HUDEP-2 (cell line): Measurements from ENCODE around the gene TBL1Y.
"Not testable (repeated sequence)": the region's sequence is repeated elsewhere in the genome, so short reads cannot be mapped to it uniquely, and the experiment has no call there.

Experiments used
- DNase-seq, 76 experiments: peaks; one replicate each; lab custom pipeline; 2025; ENCODE audit not compliant: unreplicated experiment in 76 of 76; lab: John Stamatoyannopoulos, UW

The TBL1Y gene

GRCh38 chrY:6910372-6911252 is at the start of gene TBL1Y:
TBL1Y (plus strand) TSS chrY:6910697; CDS start chrY:7025085, 114,388 bp downstream.
- DNase-seq, result peak in 1 of 76 experiments; percentile 0

- no peak for DNase-seq
These were observed 16.0 kb upstream of the TBL1Y start for GRCh38 chrY:6894496-6894895.

GRCh38 chrY:6895236-6895635 is 15.3 kb upstream of the TBL1Y start:
- no peak for DNase-seq

- DNase-seq, result not testable (repeated sequence)
These were observed 8.4 kb upstream of the TBL1Y start for GRCh38 chrY:6902116-6902515.

- DNase-seq, result no peak
These were observed 2.9 kb upstream of the TBL1Y start for GRCh38 chrY:6907591-6907990.

- DNase-seq, result peak in 1 of 76 experiments; percentile 0
These were observed 2.5 kb upstream of the TBL1Y start for GRCh38 chrY:6908021-6908420.

- DNase-seq, result peak in 5 of 76 experiments; percentile 0 to 3 (median 0)
These were observed 1.4 kb upstream of the TBL1Y start for GRCh38 chrY:6909118-6909521.

GRCh38 chrY:6909856-6910255 is 641 bp upstream of the TBL1Y start:
- DNase-seq, result no peak

GRCh38 chrY:6911253-6911881 is 870 bp downstream of the TBL1Y start, which contains the start of gene AMELY:
AMELY (minus strand) TSS chrY:6911752; CDS start chrY:6872608, 39,144 bp downstream.
- peak in 1 of 76 experiments; percentile 0 for DNase-seq

- no peak for DNase-seq
These were observed 2.9 kb downstream of the TBL1Y start for GRCh38 chrY:6913362-6913761.

GRCh38 chrY:6921061-6921460 is 10.6 kb downstream of the TBL1Y start:
- no peak for DNase-seq

GRCh38 chrY:6928265-6928664 is 17.8 kb downstream of the TBL1Y start:
- DNase-seq, result no peak

GRCh38 chrY:6929237-6929636 is 18.7 kb downstream of the TBL1Y start:
- no peak for DNase-seq

GRCh38 chrY:6931779-6932396 is 21.4 kb downstream of the TBL1Y start:
- DNase-seq, result no peak

- DNase-seq, result no peak
These were observed 25.0 kb downstream of the TBL1Y start for GRCh38 chrY:6935497-6935896.

GRCh38 chrY:6947695-6948094 is 37.2 kb downstream of the TBL1Y start:
- no peak for DNase-seq

- DNase-seq, result no peak
These were observed 37.9 kb downstream of the TBL1Y start for GRCh38 chrY:6948378-6948777.

- no peak for DNase-seq
These were observed 39.5 kb downstream of the TBL1Y start for GRCh38 chrY:6949947-6950346.

- peak in 74 of 76 experiments; percentile 0 to 79 (median 41) for DNase-seq
These were observed 54.2 kb downstream of the TBL1Y start for GRCh38 chrY:6964732-6965131.

GRCh38 chrY:6966521-6966920 is 56.0 kb downstream of the TBL1Y start:
- no peak for DNase-seq

- no peak for DNase-seq
These were observed 57.2 kb downstream of the TBL1Y start for GRCh38 chrY:6967736-6968135.
